ENCODE data around the gene FKBP8.
"Not testable (repeated sequence)": the region's sequence is repeated elsewhere in the genome, so short reads cannot be mapped to it uniquely, and the experiment has no call there.

The FKBP8 gene

GRCh38 chr19:18558604-18559003 is 15.2 kb upstream of the FKBP8 start:
- DNase-seq (ENCODE audit: low read depth in 2 of 2), result no peak

- DNase-seq (ENCODE audit: low read depth in 2 of 2), result no peak
Observed at GRCh38 chr19:18558202-18558555, 14.8 kb upstream of the FKBP8 start.

- peak; percentile 95 to 96 for DNase-seq (ENCODE audit: low read depth in 2 of 2)
Observed at GRCh38 chr19:18557411-18558201, 14.2 kb upstream of the FKBP8 start, which contains the start of gene KXD1. Gene KXD1 (plus strand): TSS chr19:18557870. CDS start chr19:18562057, 4,187 bp downstream.

GRCh38 chr19:18551631-18552030 is 8.3 kb upstream of the FKBP8 start:
- DNase-seq (ENCODE audit: low read depth in 2 of 2), result no peak

- DNase-seq (ENCODE audit: low read depth in 2 of 2), result peak; percentile 31 to 39
Observed at GRCh38 chr19:18543814-18544475, 572 bp upstream of the FKBP8 start.

GRCh38 chr19:18541992-18542940 is 1.1 kb downstream of the FKBP8 start:
- DNase-seq (ENCODE audit: low read depth in 2 of 2), result no peak

- DNase-seq (ENCODE audit: low read depth in 2 of 2), result no peak
Observed at GRCh38 chr19:18541258-18541991, 1.9 kb downstream of the FKBP8 start.

- DNase-seq (ENCODE audit: low read depth in 2 of 2), result not testable (repeated sequence)
Observed at GRCh38 chr19:18540200-18540599, 3.2 kb downstream of the FKBP8 start.

- DNase-seq (ENCODE audit: low read depth in 2 of 2), result no peak
Observed at GRCh38 chr19:18539372-18539771, 4.0 kb downstream of the FKBP8 start.

GRCh38 chr19:18538115-18538514 is 5.3 kb downstream of the FKBP8 start:
- DNase-seq (ENCODE audit: low read depth in 2 of 2), result no peak

GRCh38 chr19:18537431-18537830 is 5.9 kb downstream of the FKBP8 start:
- DNase-seq (ENCODE audit: low read depth in 2 of 2), result no peak

- DNase-seq (ENCODE audit: low read depth in 2 of 2), result no peak
Observed at GRCh38 chr19:18536475-18536874, 6.9 kb downstream of the FKBP8 start.

GRCh38 chr19:18533058-18533457 is 10.3 kb downstream of the FKBP8 start:
- DNase-seq (ENCODE audit: low read depth in 2 of 2), result no peak

- no peak for DNase-seq (ENCODE audit: low read depth in 2 of 2)
Observed at GRCh38 chr19:18532168-18532890, 11.0 kb downstream of the FKBP8 start.

GRCh38 chr19:18531485-18531884 is 11.9 kb downstream of the FKBP8 start:
- no peak for DNase-seq (ENCODE audit: low read depth in 2 of 2)

- DNase-seq (ENCODE audit: low read depth in 2 of 2), result no peak
Observed at GRCh38 chr19:18529782-18530181, 13.6 kb downstream of the FKBP8 start.

- no peak for DNase-seq (ENCODE audit: low read depth in 2 of 2)
Observed at GRCh38 chr19:18526316-18526715, 17.1 kb downstream of the FKBP8 start.

GRCh38 chr19:18523841-18524240 is 19.5 kb downstream of the FKBP8 start:
- no peak for DNase-seq (ENCODE audit: low read depth in 2 of 2)

GRCh38 chr19:18522862-18523440 is 20.4 kb downstream of the FKBP8 start:
- DNase-seq (ENCODE audit: low read depth in 2 of 2), result not testable (repeated sequence)

- DNase-seq (ENCODE audit: low read depth in 2 of 2), result peak; percentile 99 to 100
Observed at GRCh38 chr19:18522124-18522861, 21.1 kb downstream of the FKBP8 start.
